Activated T-helper 1 cell treated with anti-CD3 and anti-CD28 coated beads, Interleukin-12 subunit alpha, Interleukin-12 subunit beta, Interleukin-2, Interleukin-4 antibody, amounts not matched to agents 30 ng/mL and 10 ng/mL and 1 ng/mL, durations not matched to agents 14 hours and 24 hours and 36 hours (primary cell): ENCODE measurements around the gene FAM131B. TPM values are rescaled to one million over a fixed set of nuclear protein-coding genes. Genes with fewer than 3 reads are reported as not detected.
"Not testable (repeated sequence)": the region's sequence is repeated elsewhere in the genome, so short reads cannot be mapped to it uniquely, and the experiment has no call there.

ENCODE experiments used
- DNase-seq: peaks from one replicate; pipeline ENCODE4 v3.0.0; 2021; ENCODE audit warnings: low spot score
- H3K27ac Mint-ChIP-seq: one replicate; pipeline ENCODE4 v1.8.0; 2021; ENCODE audit warnings: mild to moderate bottlenecking, mixed read lengths
- H3K27me3 Mint-ChIP-seq: one replicate; pipeline ENCODE4 v1.8.0; 2022; ENCODE audit warnings: mild to moderate bottlenecking, moderate library complexity, mixed read lengths; ENCODE audit not compliant: insufficient read depth
- H3K36me3 Mint-ChIP-seq: one replicate; pipeline ENCODE4 v1.8.0; 2021; ENCODE audit warnings: low read depth, mixed read lengths
- H3K4me1 Mint-ChIP-seq: one replicate; pipeline ENCODE4 v1.8.0; 2021; ENCODE audit warnings: low read depth, mixed read lengths
- H3K4me3 Mint-ChIP-seq: one replicate; pipeline ENCODE4 v1.8.0; 2021; ENCODE audit warnings: mild to moderate bottlenecking, moderate library complexity, mixed read lengths
- H3K9me3 Mint-ChIP-seq: one replicate; pipeline ENCODE4 v1.8.0; 2021; ENCODE audit warnings: mixed read lengths
- intact Hi-C: fragments of 100-400 bp; cut with micrococcal nuclease; formaldehyde crosslinking; loops from one replicate; pipeline ENCODE4 v1.15.1; 2024
- total RNA-seq: library from RNA; stranded (reverse); gene quantifications from 2 replicates; pipeline ENCODE4 v1.2.3, GENCODE V29; 2022

Gene FAM131B
- total RNA-seq: 0.44 and 0.54 TPM in 2 replicates

DNA sequence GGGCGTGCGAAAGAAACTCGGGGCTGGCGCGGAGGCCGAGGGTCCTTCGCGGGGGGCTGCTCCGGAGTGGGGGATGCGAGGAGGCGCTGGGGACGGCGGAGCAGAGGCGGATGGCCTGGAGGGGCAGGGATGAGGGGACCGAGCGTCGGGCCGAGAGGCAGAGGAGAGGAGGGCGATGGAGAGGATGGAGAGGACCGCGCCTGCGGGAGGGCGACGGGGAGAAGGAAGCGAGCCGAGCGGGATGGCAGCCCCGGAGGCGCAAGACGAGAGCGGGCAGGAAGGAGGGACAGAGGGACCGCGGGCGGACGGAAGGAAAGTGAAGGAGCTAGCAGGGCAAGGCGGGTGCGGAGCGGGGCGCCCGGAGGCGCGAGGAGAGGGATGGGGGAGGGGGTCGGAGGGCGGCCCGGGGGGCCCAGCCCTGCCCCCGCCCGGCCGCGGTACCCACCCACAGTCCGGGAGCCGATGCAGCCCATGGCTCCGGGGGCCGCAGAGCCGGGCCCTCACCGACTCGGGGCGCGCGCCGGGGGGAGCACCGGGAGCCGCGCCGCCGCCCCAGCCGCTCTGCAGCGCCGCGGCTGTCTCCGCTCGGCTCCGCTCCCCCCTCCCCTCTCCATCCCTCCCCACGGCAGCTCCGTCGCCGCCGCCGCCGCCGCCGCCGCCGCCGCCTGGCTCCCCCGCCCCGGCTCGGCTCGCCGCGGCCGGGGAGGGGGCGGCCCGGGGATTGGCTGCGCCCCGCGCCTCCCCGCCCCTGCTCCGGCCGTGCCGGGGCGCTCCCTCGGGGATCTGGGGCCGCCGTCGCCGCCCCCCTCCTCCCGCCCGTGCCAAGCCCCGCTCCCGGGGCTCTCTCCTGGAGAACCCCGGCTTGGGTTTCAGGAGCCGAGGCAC, at the start of gene FAM131B:
Gene FAM131B, minus strand, starts transcription at position 583 of the 885 bp plus-strand sequence. Its CDS starts 110 bp downstream, at position 473.
- Mint-ChIP-seq H3K4me1 (no peaks in the 10 kb centered on the region), H3K27ac (no peak within 1 kb of the TSS), H3K4me3 (peak within 1 kb of the TSS; percentile 83), H3K9me3 (no peaks in the 10 kb centered on the region), H3K36me3 (no peaks in the 10 kb centered on the region), H3K27me3 (peaks cover 76% of the 10 kb centered on the region)
- intact Hi-C loops: loop anchor here (1.0 kb wide), 3 partner anchors 18 to 122 kb away; no protein-coding TSS in a partner anchor
- no peak for DNase-seq

DNA sequence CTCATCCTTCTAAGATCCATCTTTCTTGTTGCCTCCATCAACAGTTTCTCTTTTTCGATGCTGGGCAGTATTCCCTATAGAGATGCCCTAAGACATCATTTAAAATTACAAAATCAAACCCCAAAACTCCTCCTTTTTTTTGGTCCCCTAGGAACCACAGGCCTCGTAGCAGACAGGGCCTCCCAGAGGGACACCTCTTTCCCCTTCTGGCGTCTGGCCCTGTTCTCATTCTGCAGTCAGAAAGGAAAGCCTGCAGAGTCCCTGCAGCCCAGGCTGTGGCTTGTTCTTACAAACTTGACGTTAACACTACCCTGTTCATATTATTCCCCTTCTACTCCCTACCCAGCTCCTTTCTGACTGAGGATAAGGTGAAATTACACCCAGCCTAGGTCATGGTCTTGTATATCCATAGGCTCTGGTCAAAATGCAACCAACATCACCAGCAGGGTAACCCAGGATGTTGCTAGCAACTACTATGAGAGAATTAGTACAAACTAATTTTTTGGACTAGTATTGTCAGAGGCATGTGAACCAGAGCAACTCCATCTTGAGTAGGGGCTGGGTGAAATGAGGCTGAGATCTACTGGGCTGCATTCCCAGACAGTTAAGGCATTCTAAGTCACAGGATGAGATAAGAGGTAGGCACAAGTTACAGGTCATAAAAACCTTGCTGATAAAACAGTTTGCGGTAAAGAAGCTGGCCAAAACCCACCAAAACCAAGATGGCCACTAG, 49.6 kb upstream of the FAM131B start:
- Mint-ChIP-seq H3K4me3 (no peak overlapping the region), H3K36me3 (no peaks in the 10 kb centered on the region), H3K27me3 (peaks cover 39% of the 10 kb centered on the region), H3K4me1 (peaks cover 23% of the 10 kb centered on the region), H3K9me3 (no peaks in the 10 kb centered on the region), H3K27ac (no peak overlapping the region)
- intact Hi-C loops: no loop called here
- no peak for DNase-seq

DNA sequence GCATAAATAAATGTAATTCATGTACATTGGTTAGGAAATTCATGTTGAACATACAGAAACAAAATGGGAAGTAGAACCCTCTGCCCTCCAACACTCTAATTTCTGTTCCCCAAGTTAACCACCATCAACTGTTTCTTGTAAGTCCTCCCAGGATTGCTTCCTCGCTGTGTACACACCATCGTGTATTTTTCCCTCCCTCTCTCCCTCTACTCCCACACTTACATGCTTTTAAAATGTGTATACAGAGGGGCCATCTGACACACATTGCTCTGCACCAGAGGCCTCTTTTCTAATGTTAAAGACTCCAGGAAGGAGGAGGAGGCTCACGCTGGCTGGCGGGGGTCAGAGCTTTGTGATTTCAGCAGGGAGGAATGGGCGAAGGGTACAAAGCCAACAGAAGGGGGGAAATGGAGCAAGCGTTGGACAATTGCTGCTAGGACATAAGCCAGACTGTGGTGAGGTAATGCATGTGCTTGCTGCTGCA, 48.0 kb upstream of the FAM131B start:
- intact Hi-C loops: no loop called here
- DNase-seq: no peak
- H3K27ac Mint-ChIP-seq: no peak overlapping the region
- H3K4me3 Mint-ChIP-seq: no peak overlapping the region
- H3K9me3 Mint-ChIP-seq: no peaks in the 10 kb centered on the region
- peaks cover 44% of the 10 kb centered on the region for H3K27me3 Mint-ChIP-seq
- no peaks in the 10 kb centered on the region for H3K36me3 Mint-ChIP-seq
- H3K4me1 Mint-ChIP-seq: peaks cover 22% of the 10 kb centered on the region

DNA sequence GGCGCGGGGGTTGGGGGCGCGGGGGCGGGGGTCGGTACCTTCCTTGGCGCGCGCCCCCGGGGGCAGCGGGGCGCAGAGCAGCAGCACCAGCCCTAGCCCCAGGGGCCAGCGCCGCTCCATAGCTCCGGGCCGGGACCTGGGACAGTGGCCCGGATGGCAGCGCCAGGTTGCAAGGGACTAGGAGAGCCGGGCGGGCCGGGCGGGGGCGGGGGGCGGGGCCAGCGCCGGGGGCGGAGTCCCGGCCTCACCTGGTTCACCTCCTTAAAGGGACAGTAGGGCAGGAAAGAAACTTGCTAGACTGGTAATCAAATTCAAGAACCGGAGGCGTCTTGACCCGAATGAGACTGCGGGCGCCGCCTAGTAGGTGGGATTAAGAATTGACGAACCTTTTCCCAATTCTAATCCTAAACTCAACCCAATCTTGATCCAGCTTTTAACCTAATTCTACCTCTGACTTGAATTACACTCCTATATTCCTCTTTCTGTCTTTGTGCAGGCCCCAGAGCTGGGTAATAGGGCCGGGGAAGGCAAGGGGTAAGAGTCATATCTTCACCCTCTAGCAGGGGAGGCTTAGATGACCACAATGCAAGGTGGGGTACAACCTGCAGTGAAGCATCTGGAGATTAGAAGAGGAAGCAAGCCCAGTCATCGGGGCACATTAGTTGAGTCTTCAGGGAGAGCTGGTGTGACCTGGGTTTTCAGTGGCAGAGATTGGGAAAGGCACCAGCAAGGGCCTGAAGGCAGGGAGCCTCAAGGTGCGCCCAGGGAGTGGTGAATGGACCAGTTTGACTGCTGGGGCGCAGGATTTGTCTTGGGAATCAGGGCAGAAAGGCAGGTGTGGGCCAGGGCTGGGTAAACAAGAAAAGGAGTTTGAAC, 46.4 kb upstream of the FAM131B start, which contains the start of gene EPHA1:
Gene EPHA1, minus strand, starts transcription at position 171 of the 876 bp plus-strand sequence. Its CDS starts 51 bp downstream, at position 120.
- Mint-ChIP-seq H3K4me1 (peaks cover 22% of the 10 kb centered on the region), H3K4me3 (peak within 1 kb of the TSS; percentile 60), H3K9me3 (no peaks in the 10 kb centered on the region), H3K27me3 (peaks cover 48% of the 10 kb centered on the region), H3K36me3 (no peaks in the 10 kb centered on the region), H3K27ac (no peak within 1 kb of the TSS)
- intact Hi-C loops: no loop called here
- no peak for DNase-seq

DNA sequence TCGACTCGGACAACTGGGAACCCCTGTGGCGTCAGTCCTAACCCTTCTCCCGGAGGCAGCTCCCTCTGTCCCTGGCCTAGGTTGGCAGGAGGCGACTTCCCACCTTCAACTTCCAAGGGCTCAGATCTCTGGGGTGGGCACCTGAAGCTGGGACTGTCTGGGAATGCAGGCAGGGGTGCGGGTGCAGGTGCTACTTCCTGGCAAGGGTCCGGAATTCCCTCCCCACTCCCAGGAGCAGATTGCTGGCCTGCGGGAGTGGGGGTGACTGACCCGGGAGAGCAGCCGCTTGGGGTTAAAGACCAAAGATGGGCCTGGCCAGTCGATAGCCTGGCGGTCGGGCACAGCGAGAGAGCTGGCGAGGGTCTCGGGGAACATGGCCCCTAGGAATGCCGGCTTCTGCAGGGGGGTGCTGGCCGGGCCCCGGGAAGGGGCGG, 45.8 kb upstream of the FAM131B start:
- intact Hi-C loops: no loop called here
- Mint-ChIP-seq H3K4me3 (no peak overlapping the region), H3K27me3 (peaks cover 48% of the 10 kb centered on the region), H3K27ac (no peak overlapping the region), H3K4me1 (peaks cover 22% of the 10 kb centered on the region), H3K36me3 (no peaks in the 10 kb centered on the region), H3K9me3 (no peaks in the 10 kb centered on the region)
- DNase-seq: no peak

DNA sequence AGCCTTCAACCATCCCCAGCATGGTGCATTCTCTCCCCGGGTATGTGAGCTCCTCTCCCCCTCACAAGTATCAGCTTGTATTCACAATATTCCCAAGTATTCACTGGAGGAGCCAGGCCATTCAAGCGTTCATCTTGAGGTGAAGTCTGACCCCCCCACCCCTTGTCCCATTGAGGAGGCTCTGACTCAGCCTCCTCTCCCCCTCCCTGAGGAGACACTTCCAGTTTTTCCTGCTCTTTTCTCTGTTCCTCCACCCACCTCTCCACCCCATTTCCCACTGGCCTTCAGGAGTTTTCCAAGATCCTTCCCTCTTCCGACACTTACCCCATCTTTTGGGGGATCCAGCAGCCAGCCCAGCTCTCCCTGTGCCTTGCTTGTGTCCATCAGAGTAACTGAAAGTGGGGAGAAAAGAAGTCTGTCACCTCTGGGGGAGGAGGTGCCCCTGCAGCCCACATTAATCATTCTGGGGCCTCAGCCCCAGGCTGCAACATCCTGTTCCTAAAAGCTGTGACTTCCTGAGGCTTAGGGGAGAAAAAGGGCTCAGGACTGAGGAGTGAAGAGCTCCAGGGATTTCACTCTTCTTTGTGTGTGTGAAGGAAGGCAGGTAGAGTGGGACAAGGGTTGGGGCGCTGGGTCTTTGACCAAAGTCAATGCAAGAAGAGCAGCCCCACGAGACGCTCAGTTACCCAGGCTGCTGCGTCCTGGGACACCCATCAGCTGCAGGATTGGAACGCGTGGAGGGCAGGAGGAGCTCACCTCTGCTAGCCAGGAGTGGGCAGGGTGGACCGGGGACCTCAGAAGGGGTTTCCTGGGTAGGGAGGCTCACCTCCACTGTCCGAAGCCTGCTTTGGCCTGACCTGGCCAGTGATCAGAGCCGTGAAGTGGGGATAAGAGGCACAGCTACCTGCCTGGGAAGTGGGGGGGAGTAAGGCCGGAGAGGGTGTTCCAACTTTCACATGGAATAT, 45.1 kb upstream of the FAM131B start:
- Mint-ChIP-seq H3K9me3 (no peaks in the 10 kb centered on the region), H3K36me3 (no peaks in the 10 kb centered on the region), H3K27me3 (peaks cover 52% of the 10 kb centered on the region), H3K27ac (no peak overlapping the region), H3K4me1 (peaks cover 22% of the 10 kb centered on the region), H3K4me3 (peak overlapping the region; percentile 60)
- DNase-seq: no peak
- intact Hi-C loops: loop anchor here (2.0 kb wide), 1 partner anchor 27 kb away; the partner anchor contains the start of gene ZYX

DNA sequence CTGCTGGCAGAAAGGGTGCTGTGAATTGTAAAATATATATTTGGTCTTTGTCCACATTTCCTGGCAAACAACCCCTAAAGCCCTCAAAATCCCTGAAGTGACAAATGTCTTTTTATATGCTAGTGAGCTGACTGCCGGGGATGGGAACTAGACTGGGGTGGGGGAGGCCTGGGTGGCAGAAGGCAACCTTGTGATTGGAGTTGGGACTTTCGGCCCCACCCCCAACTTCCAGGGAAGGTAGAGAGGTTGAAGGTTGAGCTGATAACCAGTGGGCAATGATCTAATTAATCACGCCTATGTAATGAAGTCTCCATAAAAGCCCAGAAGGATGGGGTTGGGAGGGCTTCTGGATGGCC, 43.5 kb upstream of the FAM131B start:
- no peaks in the 10 kb centered on the region for H3K9me3 Mint-ChIP-seq
- peaks cover 22% of the 10 kb centered on the region for H3K4me1 Mint-ChIP-seq

DNA sequence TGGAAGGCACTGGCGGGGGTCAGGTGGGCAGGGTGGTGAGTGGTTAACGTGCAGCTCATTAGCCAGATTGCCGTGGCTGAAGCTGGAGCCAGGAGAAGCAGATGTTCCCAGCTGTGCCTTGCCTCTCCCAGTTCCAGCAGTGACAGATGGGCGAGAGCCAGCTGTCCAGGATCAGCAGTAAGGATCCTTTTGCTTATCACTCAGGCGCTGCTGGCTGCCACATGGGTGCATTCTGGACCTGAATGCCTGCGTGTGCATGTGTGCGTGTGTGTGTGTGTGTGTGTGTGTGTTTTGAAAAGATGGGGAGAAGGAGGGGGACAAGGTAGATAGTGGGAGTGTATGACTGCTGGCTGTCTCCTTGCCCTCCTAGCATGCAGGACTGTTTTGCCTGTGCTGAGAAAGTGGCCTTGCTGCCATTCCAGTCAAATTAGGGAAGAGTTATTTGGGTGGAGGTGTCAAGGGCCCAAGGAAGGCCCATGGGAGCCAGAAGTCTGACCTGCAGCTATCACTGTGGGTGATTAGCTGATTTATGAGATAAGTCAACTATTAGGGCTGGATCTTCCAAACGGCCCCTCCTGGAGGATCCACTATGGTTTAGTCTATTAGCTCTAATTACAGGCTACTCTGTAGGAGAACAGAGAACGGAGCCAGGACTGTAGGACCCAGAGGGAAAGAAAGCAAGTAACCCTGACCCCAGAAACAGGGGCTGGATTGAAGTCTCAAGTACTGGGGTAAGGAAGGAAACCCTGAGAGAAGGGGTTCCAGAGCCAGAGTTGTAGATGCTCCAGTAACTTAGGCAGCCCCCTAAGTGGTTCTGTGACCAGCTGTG, 42.9 kb upstream of the FAM131B start:
- intact Hi-C loops: loop anchor here (2.0 kb wide), 1 partner anchor 25 kb away; the partner anchor contains the start of gene ZYX
- no peak overlapping the region for H3K27ac Mint-ChIP-seq

More for the DNA sequence above, 43.5 kb upstream of the FAM131B start:
- DNase-seq: no peak
- H3K4me3 Mint-ChIP-seq: no peak overlapping the region
- H3K27ac Mint-ChIP-seq: no peak overlapping the region
- H3K36me3 Mint-ChIP-seq: no peaks in the 10 kb centered on the region
- peaks cover 53% of the 10 kb centered on the region for H3K27me3 Mint-ChIP-seq
- intact Hi-C loops: loop anchor here (2.0 kb wide), 1 partner anchor 25 kb away; the partner anchor contains the start of gene ZYX

DNA sequence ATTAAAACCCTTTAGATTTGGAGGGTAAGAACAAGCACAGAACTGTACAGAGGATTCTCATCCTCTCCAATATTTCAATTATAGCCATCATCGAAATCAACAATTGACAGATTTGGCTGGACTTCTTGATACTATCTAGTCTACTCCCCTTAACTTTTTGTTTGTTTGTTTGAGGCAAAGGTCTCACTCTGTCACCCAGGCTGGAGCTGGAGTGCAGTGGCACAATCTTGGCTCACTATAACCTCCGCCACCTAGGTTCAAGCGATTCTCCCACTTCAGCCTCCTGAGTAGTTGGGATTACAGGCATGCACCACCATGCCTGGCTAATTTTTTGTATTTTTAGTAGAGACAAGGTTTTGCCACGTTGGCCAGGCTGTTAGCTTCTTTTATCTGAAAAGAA, 39.7 kb upstream of the FAM131B start:
- DNase-seq, intact Hi-C loops, H3K4me3 Mint-ChIP-seq, H3K9me3 Mint-ChIP-seq, H3K36me3 Mint-ChIP-seq, H3K4me1 Mint-ChIP-seq, H3K27ac Mint-ChIP-seq: not testable (repeated sequence)
- peaks cover 30% of the 10 kb centered on the region for H3K27me3 Mint-ChIP-seq

More for the DNA sequence above, 42.9 kb upstream of the FAM131B start:
- Mint-ChIP-seq H3K4me3 (no peak overlapping the region), H3K27me3 (peaks cover 51% of the 10 kb centered on the region), H3K4me1 (peaks cover 22% of the 10 kb centered on the region), H3K9me3 (no peaks in the 10 kb centered on the region), H3K36me3 (no peaks in the 10 kb centered on the region)
- no peak for DNase-seq

DNA sequence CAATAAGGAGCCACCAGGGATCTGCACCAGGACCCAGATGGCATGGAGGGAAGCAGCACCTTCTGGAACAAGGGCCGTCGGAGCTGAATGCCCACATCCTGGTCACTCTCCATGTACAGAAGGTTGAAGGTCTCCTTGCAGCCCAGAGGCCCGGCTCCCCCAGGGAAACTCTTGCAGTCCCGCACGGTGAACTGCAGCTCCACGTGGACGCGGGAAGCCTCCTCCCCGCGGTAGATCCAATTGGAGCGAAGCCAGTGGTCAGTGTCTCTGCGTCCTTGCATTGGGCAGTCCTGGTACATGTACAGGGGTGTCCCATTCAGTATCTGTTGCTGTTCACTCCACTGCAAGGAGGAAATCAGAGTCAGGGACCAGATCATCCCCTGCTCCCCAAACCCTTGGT, 38.8 kb upstream of the FAM131B start:
- Mint-ChIP-seq H3K27ac (no peak overlapping the region), H3K4me1 (no peaks in the 10 kb centered on the region), H3K36me3 (no peaks in the 10 kb centered on the region), H3K27me3 (peaks cover 23% of the 10 kb centered on the region), H3K4me3 (no peak overlapping the region), H3K9me3 (no peaks in the 10 kb centered on the region)
- intact Hi-C loops: no loop called here
- no peak for DNase-seq

DNA sequence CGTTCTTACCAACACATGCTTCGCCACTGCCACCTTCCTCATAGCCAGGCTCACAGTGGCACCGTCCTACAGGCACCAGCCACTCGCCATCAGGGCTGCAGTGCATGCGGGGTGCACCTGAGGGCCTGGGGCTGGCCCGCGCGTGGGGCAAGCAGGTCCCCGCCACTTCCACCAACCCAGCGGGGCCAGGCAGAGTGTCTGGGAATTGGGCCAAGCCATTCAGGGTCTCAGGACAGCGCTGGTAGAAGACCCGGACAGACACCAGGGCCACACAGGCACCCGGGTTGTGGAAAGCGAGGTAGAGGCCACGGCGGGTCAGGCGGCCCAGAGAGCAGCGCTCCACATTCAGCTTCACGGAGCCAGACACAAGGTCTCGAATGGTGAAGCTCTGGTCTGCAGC, 37.1 kb upstream of the FAM131B start:
- no peak for DNase-seq
- Mint-ChIP-seq H3K27ac (no peak overlapping the region), H3K4me3 (no peak overlapping the region), H3K36me3 (peaks cover 1% of the 10 kb centered on the region), H3K4me1 (peaks cover 6% of the 10 kb centered on the region), H3K9me3 (no peaks in the 10 kb centered on the region), H3K27me3 (peaks cover 12% of the 10 kb centered on the region)
- intact Hi-C loops: no loop called here
